Omental fat pad (tissue), 4 donors: ENCODE measurements around the gene PEPD. TPM values are rescaled to one million over a fixed set of nuclear protein-coding genes. Genes with fewer than 3 reads are reported as not detected.

Source experiments
- ATAC-seq: fragments of 150-250 bp; one replicate; pipeline ENCODE4 v1.9.1; 2016; ENCODE audit warnings: mild to moderate bottlenecking, moderate library complexity; ENCODE audit not compliant: low FRiP score
- DNase-seq: peaks from one replicate; pipeline ENCODE4 v3.0.0-alpha.2; 2019; ENCODE audit warnings: low spot score
- total RNA-seq, 4 donors: library from RNA; depleted of rRNA; stranded (reverse); fragments of >200 nt; gene quantifications; one replicate each; pipeline ENCODE4 v1.1.0, GENCODE V29; 2016
- TF ChIP-seq, protein P1 (sequence below), 3 donors: fragments of 450-650 bp; IDR thresholded peaks; one replicate each; pipeline ENCODE4 v1.5.1; 2016 to 2017; ENCODE audit warnings: antibody characterized with exemption in 3 of 3, mild to moderate bottlenecking in 3 of 3, moderate library complexity in 2 of 3

The PEPD gene
- total RNA-seq, 4 donors from 2014 or later, result 78.9 to 99.3 (median 89.8) TPM

DNA sequence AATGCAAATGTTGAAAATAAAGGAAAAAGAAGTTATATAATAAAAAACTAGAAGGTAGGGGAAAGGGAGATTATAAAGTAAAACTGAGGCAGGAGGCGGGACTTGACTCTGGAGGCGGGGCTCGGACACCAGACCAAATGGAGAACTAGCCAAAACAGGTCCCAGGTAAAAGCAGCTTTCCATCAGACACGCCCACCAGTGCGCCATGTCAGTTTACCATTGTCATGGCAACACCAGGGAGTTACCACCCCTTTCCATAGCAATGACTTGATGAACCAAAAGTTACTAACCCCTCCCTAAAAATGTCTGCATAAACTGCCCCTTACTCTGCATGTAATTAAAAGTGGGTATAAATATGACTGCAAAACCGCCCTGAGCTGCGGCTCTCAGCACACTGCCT, 70.9 kb downstream of the PEPD start:
- ATAC-seq, result no peak
- TF ChIP-seq, protein P1, sequence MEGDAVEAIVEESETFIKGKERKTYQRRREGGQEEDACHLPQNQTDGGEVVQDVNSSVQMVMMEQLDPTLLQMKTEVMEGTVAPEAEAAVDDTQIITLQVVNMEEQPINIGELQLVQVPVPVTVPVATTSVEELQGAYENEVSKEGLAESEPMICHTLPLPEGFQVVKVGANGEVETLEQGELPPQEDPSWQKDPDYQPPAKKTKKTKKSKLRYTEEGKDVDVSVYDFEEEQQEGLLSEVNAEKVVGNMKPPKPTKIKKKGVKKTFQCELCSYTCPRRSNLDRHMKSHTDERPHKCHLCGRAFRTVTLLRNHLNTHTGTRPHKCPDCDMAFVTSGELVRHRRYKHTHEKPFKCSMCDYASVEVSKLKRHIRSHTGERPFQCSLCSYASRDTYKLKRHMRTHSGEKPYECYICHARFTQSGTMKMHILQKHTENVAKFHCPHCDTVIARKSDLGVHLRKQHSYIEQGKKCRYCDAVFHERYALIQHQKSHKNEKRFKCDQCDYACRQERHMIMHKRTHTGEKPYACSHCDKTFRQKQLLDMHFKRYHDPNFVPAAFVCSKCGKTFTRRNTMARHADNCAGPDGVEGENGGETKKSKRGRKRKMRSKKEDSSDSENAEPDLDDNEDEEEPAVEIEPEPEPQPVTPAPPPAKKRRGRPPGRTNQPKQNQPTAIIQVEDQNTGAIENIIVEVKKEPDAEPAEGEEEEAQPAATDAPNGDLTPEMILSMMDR (IDR thresholded peaks at IDR 0.05), result no peak
- no peak for DNase-seq

DNA sequence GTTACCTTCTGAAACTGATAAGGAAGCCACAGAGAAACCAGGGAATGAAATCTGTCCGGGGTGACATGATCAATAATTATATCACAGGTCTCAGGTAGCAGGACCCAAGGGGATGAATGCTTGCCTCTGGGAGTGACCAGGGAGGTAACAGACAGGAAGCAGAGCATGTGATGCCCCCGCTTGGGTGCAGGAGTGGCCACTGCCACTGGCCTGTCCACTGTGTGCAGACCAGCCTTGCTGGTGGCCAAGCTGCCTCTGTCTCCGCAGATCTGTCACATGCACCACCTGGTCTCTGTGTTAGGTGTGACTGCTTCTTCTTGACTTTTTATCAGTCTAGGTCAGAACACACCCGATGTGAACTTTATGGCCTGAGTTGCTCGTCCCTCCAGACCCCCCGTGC, 71.8 kb downstream of the PEPD start:
- no peak for ATAC-seq
- no peak for DNase-seq
- TF ChIP-seq, protein P1 (IDR thresholded peaks at IDR 0.05), result no peak

DNA sequence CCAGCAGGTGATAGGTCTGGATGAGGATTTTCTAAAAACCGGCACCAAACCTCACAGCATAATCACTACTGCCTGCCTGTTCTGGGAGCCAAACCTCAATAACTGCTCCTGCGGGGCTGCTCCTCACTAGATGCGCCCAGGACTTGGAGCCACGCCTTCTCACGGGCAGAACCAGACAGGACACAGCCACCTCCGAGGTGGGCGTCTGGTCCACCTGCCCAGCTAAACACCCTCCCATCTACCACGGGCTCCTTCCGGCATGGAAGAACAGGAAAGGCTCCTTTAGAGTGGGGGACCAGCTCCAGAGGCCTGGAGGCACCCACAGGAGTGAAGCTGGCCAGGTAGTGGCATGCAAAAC, 73.5 kb downstream of the PEPD start:
- no peak for DNase-seq
- TF ChIP-seq, protein P1 (IDR thresholded peaks at IDR 0.05), result no peak

DNA sequence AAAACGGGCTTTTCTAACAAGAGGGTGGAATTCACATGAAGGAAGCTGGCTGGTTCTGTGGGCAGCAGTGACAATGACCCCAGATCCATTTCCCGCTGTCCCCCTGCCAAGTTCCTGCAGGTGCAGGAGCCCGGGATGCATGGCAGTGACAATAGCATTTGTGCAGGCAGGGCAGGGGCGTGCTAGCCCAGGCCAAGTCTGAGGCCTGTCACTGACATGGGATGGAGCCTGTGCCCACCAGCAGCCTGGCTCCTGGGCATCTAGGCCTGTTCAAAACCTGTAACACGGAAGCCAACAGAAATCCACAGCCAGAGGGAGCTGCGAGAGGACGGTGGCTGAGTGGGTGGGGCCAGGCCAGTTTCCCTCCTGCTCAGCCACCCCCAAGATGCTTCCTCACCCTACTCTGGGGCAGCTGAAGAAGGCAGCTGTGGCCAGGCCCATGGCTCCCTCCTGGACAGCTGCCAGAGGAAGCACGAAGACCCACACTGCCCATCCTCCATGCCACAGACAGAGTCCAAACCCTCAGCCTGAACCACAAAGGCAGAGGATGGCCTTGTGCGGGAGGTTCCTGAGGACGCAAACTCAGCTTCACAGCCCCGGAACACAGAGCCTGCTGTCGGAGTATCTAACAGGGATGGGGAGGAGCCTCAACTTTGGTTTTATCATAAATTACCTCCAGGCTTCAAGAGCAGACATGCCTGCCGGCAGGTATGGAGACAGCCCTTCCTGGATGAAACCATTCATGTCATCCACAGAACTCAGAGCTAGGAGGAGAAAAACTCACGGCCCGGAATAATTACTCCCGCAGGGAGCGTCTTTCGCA, 74.0 kb downstream of the PEPD start:
- ATAC-seq, result no peak
- TF ChIP-seq, protein P1 (IDR thresholded peaks at IDR 0.05), result no peak
- no peak for DNase-seq

More for the DNA sequence above, 73.5 kb downstream of the PEPD start:
- no peak for ATAC-seq

DNA sequence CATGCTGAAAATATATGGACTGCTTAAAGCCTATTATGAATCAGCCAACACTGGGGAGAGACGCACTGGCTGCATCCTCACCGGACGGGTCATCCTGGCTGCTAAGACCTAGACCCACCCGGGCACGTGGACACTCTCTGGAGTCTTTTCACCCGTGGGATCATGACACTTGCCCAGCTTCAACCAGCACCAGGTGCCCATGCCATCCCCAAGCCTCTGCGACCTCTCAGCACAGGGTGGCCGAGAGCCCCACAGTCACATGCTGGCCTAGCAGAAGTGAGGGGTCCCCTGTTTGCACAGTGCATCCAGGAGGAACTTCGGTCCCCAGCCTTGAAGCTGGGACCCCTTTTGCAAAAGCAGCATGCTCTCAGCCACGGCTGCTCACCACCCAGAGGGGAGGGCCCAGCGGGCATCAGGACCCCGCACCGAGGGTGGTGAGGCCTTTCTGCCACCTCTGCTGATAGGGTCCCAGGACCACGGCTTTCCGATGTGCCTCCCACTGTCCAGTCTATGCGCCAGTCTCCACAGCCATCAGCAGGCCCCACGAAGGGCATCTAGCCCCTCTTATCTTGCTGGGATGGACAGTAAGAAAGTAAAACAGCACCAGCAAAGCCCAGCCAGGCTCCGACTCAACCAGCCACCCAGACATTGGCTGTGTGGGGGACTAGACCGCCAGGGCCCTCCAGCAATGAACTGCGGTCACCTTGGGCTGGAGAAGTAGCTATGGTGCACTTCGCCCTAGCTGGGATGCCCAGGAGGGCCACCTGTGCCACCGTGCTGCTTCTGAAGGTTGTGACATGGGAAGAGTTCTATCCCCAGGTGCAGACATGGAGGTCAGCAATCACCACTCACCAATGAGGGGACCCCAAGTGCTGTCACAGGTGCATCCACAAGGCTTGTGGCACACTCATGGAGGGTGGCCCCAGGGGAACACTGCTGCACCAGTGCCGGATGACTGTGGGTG, 75.0 kb downstream of the PEPD start:
- TF ChIP-seq, protein P1 (IDR thresholded peaks at IDR 0.05), result no peak
- DNase-seq, result no peak
- ATAC-seq, result no peak

DNA sequence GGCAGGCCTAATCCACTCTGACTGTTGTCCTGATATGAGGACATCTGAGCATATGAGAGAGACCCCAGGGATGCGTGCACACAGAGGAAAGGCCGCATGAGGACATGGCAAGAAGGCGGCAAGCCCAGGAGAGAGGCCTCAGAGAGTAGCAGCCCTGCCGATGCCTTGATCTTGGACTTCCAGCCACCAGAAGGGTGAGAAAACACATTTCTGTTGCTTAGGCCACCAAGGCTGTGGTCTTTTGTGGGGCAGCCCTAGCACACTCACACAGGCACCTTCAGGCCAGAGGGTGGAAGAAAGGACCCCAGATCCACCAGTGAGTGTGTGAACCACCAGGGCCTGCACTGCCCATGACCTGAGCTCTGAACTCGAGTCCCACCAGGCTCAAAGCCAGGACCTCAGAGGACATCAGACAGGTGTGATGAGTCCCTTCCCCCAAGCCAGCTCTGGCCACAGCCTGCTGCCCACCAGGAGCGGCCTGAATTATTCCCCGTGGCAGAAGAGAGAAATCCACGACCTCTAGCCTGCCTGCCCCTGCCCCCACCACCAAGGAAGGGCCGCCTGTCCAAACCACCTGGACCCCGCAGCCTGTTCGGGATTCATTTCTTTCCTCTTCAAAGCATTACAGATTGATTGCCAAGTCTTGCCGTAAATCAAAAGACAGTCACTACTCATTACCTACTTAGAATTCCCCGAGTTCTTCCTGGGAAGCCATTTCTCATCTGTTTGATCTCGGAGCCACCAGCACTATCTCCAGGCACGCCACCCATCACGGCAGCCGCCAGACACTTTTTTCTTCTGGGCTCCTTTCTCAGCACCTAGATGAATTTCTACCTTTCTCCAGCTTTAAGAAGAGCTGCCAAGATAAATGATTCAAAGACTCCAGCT, 75.9 kb downstream of the PEPD start:
- TF ChIP-seq, protein P1 (IDR thresholded peaks at IDR 0.05), result no peak
- DNase-seq (no peak), ATAC-seq (no peak)
